Subcutaneous adipose tissue (tissue), 4 donors: ENCODE data around the gene CCDC154. TPM values are rescaled to one million over a fixed set of nuclear protein-coding genes. Genes with fewer than 3 reads are reported as not detected.

ENCODE experiments used
- CTCF ChIP-seq: fragments of 450-650 bp; IDR thresholded peaks from one replicate; pipeline ENCODE4 v1.5.1; 2016; ENCODE audit warnings: low read depth, mild to moderate bottlenecking, control low read depth, antibody characterized with exemption, moderate library complexity
- total RNA-seq, 4 donors: library from RNA; depleted of rRNA; stranded (reverse); fragments of >200 nt; gene quantifications; one replicate each; pipeline ENCODE4 v1.1.0, GENCODE V29; 2016

CCDC154 gene
- total RNA-seq, 4 donors from 2014 or later = 0.22 to 0.38 TPM; not detected in 2

GRCh38 chr16:1387331-1387730 is 57.0 kb downstream of the CCDC154 start:
- no peak for TF ChIP-seq CTCF

GRCh38 chr16:1385232-1385631 is 59.1 kb downstream of the CCDC154 start:
- no peak for TF ChIP-seq CTCF

Other genes starting within 250 kb of the CCDC154 start
- gene TPSG1, start 219.3 kb downstream of the CCDC154 start, total RNA-seq = 1 to 10 TPM in 1 of 4 donors, not detected in 3; 2.4 TPM
- 100 to 1,000 TPM in 1 of 4 donors, 10 to 100 TPM in 3; 32.8 to 163 (median 51.4) TPM for gene TPSB2, start 214.4 kb downstream of the CCDC154 start, total RNA-seq
- 100 to 1,000 TPM in 1 of 4 donors, 10 to 100 TPM in 3; 31.8 to 116 (median 69.8) TPM for gene TPSAB1, start 203.9 kb downstream of the CCDC154 start, total RNA-seq
- gene TPSD1, start 188.5 kb downstream of the CCDC154 start, total RNA-seq = 10 to 100 TPM in 2 of 4 donors, 1 to 10 TPM in 1, not detected in 1; 6.6 to 14.3 (median 12.8) TPM
- gene UBE2I, start 134.9 kb downstream of the CCDC154 start, total RNA-seq = 100 to 1,000 TPM in 1 of 4 donors, 10 to 100 TPM in 3; 41.1 to 102 (median 55.9) TPM
- 1 to 10 TPM in 3 of 4 donors, under 1 TPM in 1; 0.98 to 8.5 (median 2.5) TPM for gene BAIAP3, start 110.9 kb downstream of the CCDC154 start, total RNA-seq
- gene TSR3, start 92.7 kb downstream of the CCDC154 start, total RNA-seq = 100 to 1,000 TPM in 1 of 4 donors, 10 to 100 TPM in 3; 41.6 to 147 (median 65.0) TPM
- gene GNPTG, start 92.6 kb downstream of the CCDC154 start, total RNA-seq = 10 to 100 TPM; 38.8 to 78.4 (median 66.5) TPM
- 10 to 100 TPM; 14.3 to 49.2 (median 25.9) TPM for gene UNKL, start 29.9 kb downstream of the CCDC154 start, total RNA-seq
- 10 to 100 TPM in 2 of 4 donors, 1 to 10 TPM in 2; 3.4 to 16.4 (median 6.9) TPM for gene UQCC4, start 23.8 kb downstream of the CCDC154 start, total RNA-seq
- not detected for gene PERCC1, start 13.5 kb downstream of the CCDC154 start, total RNA-seq
- 10 to 100 TPM; 44.9 to 73.3 (median 56.6) TPM for gene CLCN7, start 30.5 kb upstream of the CCDC154 start, total RNA-seq
- gene PTX4, start 44.4 kb upstream of the CCDC154 start, total RNA-seq = not detected
- gene TELO2, start 48.8 kb upstream of the CCDC154 start, total RNA-seq = 10 to 100 TPM in 2 of 4 donors, 1 to 10 TPM in 2; 7.5 to 42.4 (median 10.2) TPM
- 10 to 100 TPM; 14.1 to 87.6 (median 24.6) TPM for gene TMEM204, start 89.1 kb upstream of the CCDC154 start, total RNA-seq
- gene IFT140, start 167.5 kb upstream of the CCDC154 start, total RNA-seq = 10 to 100 TPM in 3 of 4 donors, 1 to 10 TPM in 1; 6.5 to 20.5 (median 16.6) TPM
- 10 to 100 TPM in 1 of 4 donors, 1 to 10 TPM in 3; 6.8 to 13.9 (median 8.7) TPM for gene CRAMP1, start 167.8 kb upstream of the CCDC154 start, total RNA-seq
- gene JPT2, start 233.7 kb upstream of the CCDC154 start, total RNA-seq = 10 to 100 TPM; 13.2 to 26.4 (median 16.7) TPM